Keratinocyte (primary cell): Measurements from ENCODE around the gene TLL1. TPM values are rescaled to one million over a fixed set of nuclear protein-coding genes. Genes with fewer than 3 reads are reported as not detected.
A peak's percentile ranks its signal among the peaks of the same experiment; 100 is the strongest.

Source experiments
- DNase-seq: peaks from one replicate; pipeline ENCODE4 v3.0.0-alpha.2; 2011; ENCODE audit warnings: low read depth, missing footprints, low spot score
- FAIRE-seq: peaks from 2 replicates; lab custom pipeline; 2011; peaks lifted over from hg19 to GRCh38; lab: Jason Lieb, UNC
- H2AFZ ChIP-seq: 2 replicates; pipeline ENCODE4 v1.6.0; 2012; ENCODE audit warnings: low read length, control low read depth, inconsistent platforms; ENCODE audit not compliant: control insufficient read depth
- H3K27ac ChIP-seq: 2 replicates; pipeline ENCODE4 v1.5.1; 2011; ENCODE audit warnings: low read length; ENCODE audit not compliant: control insufficient read depth, insufficient read depth
- H3K27me3 ChIP-seq: 3 replicates; pipeline ENCODE4 v1.6.0; 2011; ENCODE audit warnings: low read length; ENCODE audit not compliant: control insufficient read depth, insufficient read depth; ENCODE audit errors: extremely low read depth
- H3K36me3 ChIP-seq, 2 experiments: 2 replicates in 1 of 2; 3 replicates in 1 of 2; pipeline ENCODE4 v1.5.1; 2011; ENCODE audit warnings: low read length in 2 of 2, mild to moderate bottlenecking in 1 of 2; ENCODE audit not compliant: control insufficient read depth in 2 of 2, insufficient read depth in 2 of 2; ENCODE audit errors: extremely low read depth in 1 of 2
- H3K4me1 ChIP-seq: 3 replicates; pipeline ENCODE4 v1.5.1; 2011; ENCODE audit warnings: low read length; ENCODE audit not compliant: control insufficient read depth, insufficient read depth; ENCODE audit errors: extremely low read depth
- H3K4me2 ChIP-seq: 3 replicates; pipeline ENCODE4 v1.6.0; 2011; ENCODE audit warnings: low read depth, low read length; ENCODE audit not compliant: control insufficient read depth, insufficient read depth; ENCODE audit errors: extremely low read depth
- H3K4me3 ChIP-seq, 3 experiments: fragments of 200-600 bp in 1 of 3; sonication (generic) in 1 of 3; 2 replicates in 2 of 3; 3 replicates in 1 of 3; pipeline ENCODE4 v1.5.1; 2011 to 2016; ENCODE audit warnings: low read length in 3 of 3, mild to moderate bottlenecking in 3 of 3, control low read depth in 2 of 3, inconsistent platforms in 1 of 3, low read depth in 1 of 3, mixed read lengths in 1 of 3, mixed run types in 1 of 3, moderate library complexity in 1 of 3; ENCODE audit not compliant: control insufficient read depth in 2 of 3, insufficient read depth in 2 of 3; ENCODE audit errors: extremely low read depth in 1 of 3
- H3K79me2 ChIP-seq: 2 replicates; pipeline ENCODE4 v1.6.0; 2012; ENCODE audit warnings: low read length; ENCODE audit not compliant: control insufficient read depth, insufficient read depth
- H3K9ac ChIP-seq: 3 replicates; pipeline ENCODE4 v1.6.0; 2011; ENCODE audit warnings: low read length; ENCODE audit not compliant: control insufficient read depth, insufficient read depth; ENCODE audit errors: extremely low read depth
- H3K9me1 ChIP-seq: 3 replicates; pipeline ENCODE4 v1.6.0; 2011; ENCODE audit warnings: low read length; ENCODE audit not compliant: control insufficient read depth, insufficient read depth; ENCODE audit errors: extremely low read depth
- H3K9me3 ChIP-seq: 2 replicates; pipeline ENCODE4 v1.5.1; 2012; ENCODE audit warnings: low read depth, low read length; ENCODE audit not compliant: control insufficient read depth
- H4K20me1 ChIP-seq: 3 replicates; pipeline ENCODE4 v1.6.0; 2011; ENCODE audit warnings: low read length; ENCODE audit not compliant: control insufficient read depth, insufficient read depth; ENCODE audit errors: extremely low read depth
- EZH2 ChIP-seq: IDR thresholded peaks from one replicate; pipeline ENCODE4 v1.6.1; 2012; ENCODE audit warnings: inconsistent platforms, mild to moderate bottlenecking, low read length, moderate library complexity
- dilution Hi-C: fragments of 300-500 bp; cut with MboI; formaldehyde crosslinking; loops from one replicate; pipeline ENCODE4 v1.7.0; 2020; ENCODE audit warnings: low sequenced_read_pairs; ENCODE audit not compliant: extremely low pct_ligation_motif_present
- polyA plus RNA-seq, 5 experiments: library from polyadenylated mRNA; depleted of rRNA in 3 of 5; stranded (reverse) in 3 of 5; stranded (forward) in 1 of 5; unstranded in 1 of 5; fragments of >200 nt; gene quantifications; 1 replicate in 1 of 5; 2 replicates in 3 of 5; 3 replicates in 1 of 5; pipeline versions ENCODE4 v1.2.1 to v1.2.3, GENCODE V29; 2011 to 2012; ENCODE audit warnings: missing spikeins in 2 of 5, low read depth in 1 of 5, low replicate concordance in 1 of 5
- TF ChIP-seq, protein P1 (sequence below), 3 experiments: IDR thresholded peaks in 1 of 3; conservative IDR thresholded peaks in 1 of 3; optimal IDR thresholded peaks in 1 of 3; 2 replicates in 2 of 3; 3 replicates in 1 of 3; pipeline versions ENCODE3 to v1.5.1; 2011; ENCODE audit warnings: low read length in 3 of 3, mild to moderate bottlenecking in 3 of 3, moderate library complexity in 2 of 3, control low read depth in 1 of 3, inconsistent platforms in 1 of 3; ENCODE audit not compliant: insufficient read depth in 2 of 3; ENCODE audit errors: extremely low read depth in 1 of 3

Gene TLL1
- polyA plus RNA-seq, 1 donor (not counting 4 experiments of a cell fraction or from before 2014, with no cell fraction given) = 1.5 TPM

DNA sequence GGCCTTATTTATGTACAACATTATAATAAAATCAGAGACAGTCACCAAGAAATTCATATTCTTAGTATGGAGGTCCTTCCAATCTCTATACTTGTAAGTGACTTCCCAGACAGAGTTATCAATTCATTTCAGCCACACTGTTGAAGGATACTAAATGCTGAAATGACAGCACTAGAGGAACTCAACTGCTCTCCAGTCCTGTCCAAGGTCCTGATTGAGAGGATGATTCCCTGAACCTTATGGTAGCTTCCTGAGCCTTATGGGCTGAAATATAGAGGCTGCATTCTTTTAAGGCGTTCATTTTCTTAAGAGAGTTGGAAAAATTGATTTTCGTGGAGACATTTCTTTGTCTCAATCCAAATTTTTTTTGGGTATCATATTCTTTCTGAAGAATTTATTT, 205.9 kb downstream of the TLL1 start:
- H3K27ac ChIP-seq = no peak overlapping the region
- H3K27me3 ChIP-seq = no peaks in the 10 kb centered on the region
- H3K36me3 ChIP-seq = no peaks in the 10 kb centered on the region
- TF ChIP-seq, protein P1, sequence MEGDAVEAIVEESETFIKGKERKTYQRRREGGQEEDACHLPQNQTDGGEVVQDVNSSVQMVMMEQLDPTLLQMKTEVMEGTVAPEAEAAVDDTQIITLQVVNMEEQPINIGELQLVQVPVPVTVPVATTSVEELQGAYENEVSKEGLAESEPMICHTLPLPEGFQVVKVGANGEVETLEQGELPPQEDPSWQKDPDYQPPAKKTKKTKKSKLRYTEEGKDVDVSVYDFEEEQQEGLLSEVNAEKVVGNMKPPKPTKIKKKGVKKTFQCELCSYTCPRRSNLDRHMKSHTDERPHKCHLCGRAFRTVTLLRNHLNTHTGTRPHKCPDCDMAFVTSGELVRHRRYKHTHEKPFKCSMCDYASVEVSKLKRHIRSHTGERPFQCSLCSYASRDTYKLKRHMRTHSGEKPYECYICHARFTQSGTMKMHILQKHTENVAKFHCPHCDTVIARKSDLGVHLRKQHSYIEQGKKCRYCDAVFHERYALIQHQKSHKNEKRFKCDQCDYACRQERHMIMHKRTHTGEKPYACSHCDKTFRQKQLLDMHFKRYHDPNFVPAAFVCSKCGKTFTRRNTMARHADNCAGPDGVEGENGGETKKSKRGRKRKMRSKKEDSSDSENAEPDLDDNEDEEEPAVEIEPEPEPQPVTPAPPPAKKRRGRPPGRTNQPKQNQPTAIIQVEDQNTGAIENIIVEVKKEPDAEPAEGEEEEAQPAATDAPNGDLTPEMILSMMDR (optimal IDR thresholded peaks at IDR 0.05 in 1 of 3, IDR thresholded peaks at IDR 0.05 in 1 of 3, conservative IDR thresholded peaks at IDR 0.05 in 1 of 3; ENCODE audit: extremely low read depth in 1 of 3, insufficient read depth in 2 of 3, low read length in 3 of 3) = no peak
- TF ChIP-seq EZH2 = no peak
- no peaks in the 10 kb centered on the region for H4K20me1 ChIP-seq
- H3K79me2 ChIP-seq = no peaks in the 10 kb centered on the region
- FAIRE-seq = peak; percentile 69
- H3K4me2 ChIP-seq = no peak overlapping the region
- no peak overlapping the region for H2AFZ ChIP-seq
- H3K9ac ChIP-seq = no peak overlapping the region
- no peak overlapping the region for H3K4me3 ChIP-seq
- dilution Hi-C loops = no loop called here
- DNase-seq = no peak
- no peaks in the 10 kb centered on the region for H3K4me1 ChIP-seq
- H3K9me1 ChIP-seq = no peaks in the 10 kb centered on the region
- no peaks in the 10 kb centered on the region for H3K9me3 ChIP-seq

DNA sequence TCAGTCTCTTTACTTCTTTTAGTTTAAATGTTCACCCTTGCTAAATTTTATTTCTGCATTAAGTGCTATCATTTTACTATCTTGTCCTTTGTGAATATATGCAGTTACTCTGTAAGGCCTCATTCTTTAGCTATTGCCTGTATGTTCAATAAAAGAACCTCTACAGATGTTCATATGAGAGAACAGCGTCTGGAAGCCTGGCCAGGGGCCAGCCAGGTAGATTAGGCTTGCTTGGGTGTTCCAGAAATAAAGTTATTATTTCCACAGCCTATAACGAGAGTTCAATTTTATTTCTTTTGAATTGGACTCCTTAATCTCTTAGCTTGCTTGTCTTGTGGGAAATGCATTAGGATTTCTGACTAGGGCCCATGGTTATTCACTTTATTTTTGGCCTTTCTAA, 214.5 kb downstream of the TLL1 start:
- Histone ChIP-seq H3K4me3 (no peak overlapping the region), H4K20me1 (no peaks in the 10 kb centered on the region), H3K4me2 (no peak overlapping the region), H3K9me3 (no peaks in the 10 kb centered on the region), H3K9me1 (no peaks in the 10 kb centered on the region), H3K9ac (no peak overlapping the region), H3K79me2 (no peaks in the 10 kb centered on the region), H3K4me1 (peaks cover 1% of the 10 kb centered on the region), H3K36me3 (no peaks in the 10 kb centered on the region), H3K27me3 (no peaks in the 10 kb centered on the region), H2AFZ (no peak overlapping the region), H3K27ac (no peak overlapping the region)
- dilution Hi-C loops = no loop called here
- TF ChIP-seq EZH2 = no peak
- TF ChIP-seq, protein P1 (optimal IDR thresholded peaks at IDR 0.05 in 1 of 3, IDR thresholded peaks at IDR 0.05 in 1 of 3, conservative IDR thresholded peaks at IDR 0.05 in 1 of 3; ENCODE audit: extremely low read depth in 1 of 3, insufficient read depth in 2 of 3, low read length in 3 of 3) = no peak
- DNase-seq = no peak
- FAIRE-seq = no peak
